Measurements from ENCODE around the gene ZBTB18. TPM values are rescaled to one million over a fixed set of nuclear protein-coding genes. Genes with fewer than 3 reads are reported as not detected.

The ZBTB18 gene
- total RNA-seq, 1 experiment from 2014 or later: 16.5 TPM

Other genes with a start within 250 kb of the ZBTB18 start
- gene AKT3, start 201.0 kb upstream of the ZBTB18 start, total RNA-seq (2014; rRNA removed; shearing (Covaris generic)): 20.6 and 26.7 TPM in 2 replicates

Data from RPMI7951 (cell line).